Prostate gland (tissue), 2 donors: ENCODE measurements around the gene GRIK5. TPM values are rescaled to one million over a fixed set of nuclear protein-coding genes. Genes with fewer than 3 reads are reported as not detected.

Source experiments
- DNase-seq: peaks from one replicate; pipeline ENCODE4 v3.0.0-alpha.2; 2019; ENCODE audit warnings: low spot score
- H3K27ac ChIP-seq, 2 donors: fragments of 200-600 bp; sonication (generic); 2 replicates each; pipeline ENCODE4 v1.5.1; 2017 to 2019
- H3K27me3 ChIP-seq: fragments of 200-600 bp; sonication (generic); replicated peaks from 2 replicates; pipeline ENCODE4 v1.5.1; 2019; ENCODE audit not compliant: insufficient read depth
- H3K36me3 ChIP-seq, 2 donors: fragments of 200-600 bp; sonication (generic); 1 replicate in 1 of 2; 2 replicates in 1 of 2; pipeline versions ENCODE4 v1.5.1 to v1.8.1; 2017 to 2019
- H3K4me1 ChIP-seq: fragments of 200-600 bp; sonication (generic); replicated peaks from 2 replicates; pipeline ENCODE4 v1.5.1; 2019
- H3K4me3 ChIP-seq, 2 donors: fragments of 200-600 bp; sonication (generic); 2 replicates each; pipeline ENCODE4 v1.5.1; 2017 to 2019
- H3K9me3 ChIP-seq: fragments of 200-600 bp; sonication (generic); 2 replicates; pipeline ENCODE4 v1.5.1; 2017
- POLR2A ChIP-seq: fragments of 450-650 bp; IDR thresholded peaks from one replicate; pipeline ENCODE4 v1.6.1; 2016; ENCODE audit warnings: antibody characterized with exemption, mild to moderate bottlenecking
- POLR2AphosphoS5 ChIP-seq: sonication (generic); formaldehyde crosslinking; IDR thresholded peaks from one replicate; pipeline ENCODE4 v1.6.1; 2017; ENCODE audit warnings: antibody characterized with exemption
- WGBS: methylation state at CpG from one replicate; pipeline ENCODE4 v1.1.5; 2018; 5-methylcytosine and 5-hydroxymethylcytosine counted together
- intact Hi-C: fragments of 100-400 bp; cut with DNase I; formaldehyde crosslinking; loops from one replicate; pipeline ENCODE4 v1.14.2; 2022
- total RNA-seq, 2 donors: library from RNA; depleted of rRNA; stranded (reverse); fragments of >200 nt; gene quantifications; one replicate each; pipeline ENCODE4 v1.1.0, GENCODE V29; 2016
- TF ChIP-seq, protein P1 (sequence below), 4 experiments: fragments of 200-600 bp in 2 of 4; fragments of 450-650 bp in 2 of 4; sonication (generic) in 2 of 4; IDR thresholded peaks; 1 replicate in 3 of 4; 2 replicates in 1 of 4; pipeline ENCODE4 v1.5.1; 2016 to 2019; ENCODE audit warnings: antibody characterized with exemption in 4 of 4, mild to moderate bottlenecking in 2 of 4, moderate library complexity in 2 of 4

Gene GRIK5
- total RNA-seq, 2 donors from 2014 or later, result 1.3 to 25.2 TPM

DNA sequence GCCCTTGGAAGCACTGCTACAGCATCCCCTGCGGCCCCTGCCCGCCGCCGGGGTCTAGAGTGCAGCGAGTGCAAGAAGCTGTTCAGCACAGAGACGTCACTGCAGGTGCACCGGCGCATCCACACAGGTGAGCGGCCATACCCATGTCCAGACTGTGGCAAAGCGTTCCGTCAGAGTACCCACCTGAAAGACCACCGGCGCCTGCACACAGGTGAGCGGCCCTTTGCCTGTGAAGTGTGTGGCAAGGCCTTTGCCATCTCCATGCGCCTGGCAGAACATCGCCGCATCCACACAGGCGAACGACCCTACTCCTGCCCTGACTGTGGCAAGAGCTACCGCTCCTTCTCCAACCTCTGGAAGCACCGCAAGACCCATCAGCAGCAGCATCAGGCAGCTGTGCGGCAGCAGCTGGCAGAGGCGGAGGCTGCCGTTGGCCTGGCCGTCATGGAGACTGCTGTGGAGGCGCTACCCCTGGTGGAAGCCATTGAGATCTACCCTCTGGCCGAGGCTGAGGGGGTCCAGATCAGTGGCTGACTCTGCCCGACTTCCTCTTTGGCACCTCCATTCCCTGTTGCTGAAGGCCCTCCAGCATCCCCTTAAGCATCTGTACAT, 10.9 kb upstream of the GRIK5 start:
- intact Hi-C loops, result no loop called here
- H3K9me3 ChIP-seq, result no peaks in the 10 kb centered on the region
- H3K27ac ChIP-seq, result no peak overlapping the region
- no peak overlapping the region for H3K4me3 ChIP-seq
- DNase-seq, result no peak
- no peaks in the 10 kb centered on the region for H3K27me3 ChIP-seq
- TF ChIP-seq, protein P1, sequence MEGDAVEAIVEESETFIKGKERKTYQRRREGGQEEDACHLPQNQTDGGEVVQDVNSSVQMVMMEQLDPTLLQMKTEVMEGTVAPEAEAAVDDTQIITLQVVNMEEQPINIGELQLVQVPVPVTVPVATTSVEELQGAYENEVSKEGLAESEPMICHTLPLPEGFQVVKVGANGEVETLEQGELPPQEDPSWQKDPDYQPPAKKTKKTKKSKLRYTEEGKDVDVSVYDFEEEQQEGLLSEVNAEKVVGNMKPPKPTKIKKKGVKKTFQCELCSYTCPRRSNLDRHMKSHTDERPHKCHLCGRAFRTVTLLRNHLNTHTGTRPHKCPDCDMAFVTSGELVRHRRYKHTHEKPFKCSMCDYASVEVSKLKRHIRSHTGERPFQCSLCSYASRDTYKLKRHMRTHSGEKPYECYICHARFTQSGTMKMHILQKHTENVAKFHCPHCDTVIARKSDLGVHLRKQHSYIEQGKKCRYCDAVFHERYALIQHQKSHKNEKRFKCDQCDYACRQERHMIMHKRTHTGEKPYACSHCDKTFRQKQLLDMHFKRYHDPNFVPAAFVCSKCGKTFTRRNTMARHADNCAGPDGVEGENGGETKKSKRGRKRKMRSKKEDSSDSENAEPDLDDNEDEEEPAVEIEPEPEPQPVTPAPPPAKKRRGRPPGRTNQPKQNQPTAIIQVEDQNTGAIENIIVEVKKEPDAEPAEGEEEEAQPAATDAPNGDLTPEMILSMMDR (IDR thresholded peaks at IDR 0.05), result no peak
- no peak for TF ChIP-seq POLR2A
- TF ChIP-seq POLR2AphosphoS5, result no peak
- WGBS, result 84% methylated on average over 17 of the region's 28 CpGs
- H3K4me1 ChIP-seq, result peaks cover 5% of the 10 kb centered on the region
- H3K36me3 ChIP-seq, result peaks cover 6 to 18% of the 10 kb centered on the region in 2 donors

DNA sequence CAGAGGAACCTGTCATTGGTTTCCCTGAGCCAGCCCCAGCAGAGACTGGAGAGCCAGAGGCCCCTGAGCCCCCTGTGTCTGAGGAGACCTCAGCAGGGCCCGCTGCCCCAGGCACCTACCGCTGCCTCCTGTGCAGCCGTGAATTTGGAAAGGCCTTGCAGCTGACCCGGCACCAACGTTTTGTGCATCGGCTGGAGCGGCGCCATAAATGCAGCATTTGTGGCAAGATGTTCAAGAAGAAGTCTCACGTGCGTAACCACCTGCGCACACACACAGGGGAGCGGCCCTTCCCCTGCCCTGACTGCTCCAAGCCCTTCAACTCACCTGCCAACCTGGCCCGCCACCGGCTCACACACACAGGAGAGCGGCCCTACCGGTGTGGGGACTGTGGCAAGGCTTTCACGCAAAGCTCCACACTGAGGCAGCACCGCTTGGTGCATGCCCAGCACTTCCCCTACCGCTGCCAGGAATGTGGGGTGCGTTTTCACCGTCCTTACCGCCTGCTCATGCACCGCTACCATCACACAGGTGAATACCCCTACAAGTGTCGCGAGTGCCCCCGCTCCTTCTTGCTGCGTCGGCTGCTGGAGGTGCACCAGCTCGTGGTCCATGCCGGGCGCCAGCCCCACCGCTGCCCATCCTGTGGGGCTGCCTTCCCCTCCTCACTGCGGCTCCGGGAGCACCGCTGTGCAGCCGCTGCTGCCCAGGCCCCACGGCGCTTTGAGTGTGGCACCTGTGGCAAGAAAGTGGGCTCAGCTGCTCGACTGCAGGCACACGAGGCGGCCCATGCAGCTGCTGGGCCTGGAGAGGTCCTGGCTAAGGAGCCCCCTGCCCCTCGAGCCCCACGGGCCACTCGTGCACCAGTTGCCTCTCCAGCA, 10.1 kb upstream of the GRIK5 start:
- Histone ChIP-seq H3K27ac (no peak overlapping the region), H3K36me3 (peaks cover 6 to 18% of the 10 kb centered on the region in 2 donors), H3K27me3 (no peaks in the 10 kb centered on the region), H3K9me3 (no peaks in the 10 kb centered on the region), H3K4me1 (peaks cover 5% of the 10 kb centered on the region), H3K4me3 (no peak overlapping the region)
- intact Hi-C loops, result no loop called here
- DNase-seq, result no peak
- 90% methylated on average over 36 of the region's 44 CpGs for WGBS
- TF ChIP-seq POLR2AphosphoS5, result no peak
- TF ChIP-seq, protein P1 (IDR thresholded peaks at IDR 0.05), result no peak

DNA sequence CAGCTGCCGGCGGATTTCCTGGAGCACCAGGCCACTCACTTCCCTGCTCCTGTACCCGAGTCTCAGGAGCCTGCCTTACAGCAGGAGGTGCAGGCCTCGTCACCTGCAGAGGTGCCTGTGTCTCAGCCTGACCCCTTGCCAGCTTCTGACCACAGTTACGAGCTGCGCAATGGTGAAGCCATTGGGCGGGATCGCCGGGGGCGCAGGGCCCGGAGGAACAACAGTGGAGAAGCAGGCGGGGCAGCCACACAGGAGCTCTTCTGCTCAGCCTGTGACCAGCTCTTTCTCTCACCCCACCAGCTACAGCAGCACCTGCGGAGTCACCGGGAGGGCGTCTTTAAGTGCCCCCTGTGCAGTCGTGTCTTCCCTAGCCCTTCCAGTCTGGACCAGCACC, 9.3 kb upstream of the GRIK5 start:
- H3K27ac ChIP-seq, result no peak overlapping the region
- no peaks in the 10 kb centered on the region for H3K27me3 ChIP-seq
- intact Hi-C loops, result no loop called here
- 84% methylated on average over 16 of the region's 16 CpGs for WGBS
- H3K4me3 ChIP-seq, result no peak overlapping the region
- H3K36me3 ChIP-seq, result peaks cover 6 to 18% of the 10 kb centered on the region in 2 donors
- H3K9me3 ChIP-seq, result no peaks in the 10 kb centered on the region
- DNase-seq, result no peak
- TF ChIP-seq POLR2AphosphoS5, result no peak
- no peak for TF ChIP-seq POLR2A
- TF ChIP-seq, protein P1 (IDR thresholded peaks at IDR 0.05), result no peak
- H3K4me1 ChIP-seq, result peaks cover 5% of the 10 kb centered on the region

DNA sequence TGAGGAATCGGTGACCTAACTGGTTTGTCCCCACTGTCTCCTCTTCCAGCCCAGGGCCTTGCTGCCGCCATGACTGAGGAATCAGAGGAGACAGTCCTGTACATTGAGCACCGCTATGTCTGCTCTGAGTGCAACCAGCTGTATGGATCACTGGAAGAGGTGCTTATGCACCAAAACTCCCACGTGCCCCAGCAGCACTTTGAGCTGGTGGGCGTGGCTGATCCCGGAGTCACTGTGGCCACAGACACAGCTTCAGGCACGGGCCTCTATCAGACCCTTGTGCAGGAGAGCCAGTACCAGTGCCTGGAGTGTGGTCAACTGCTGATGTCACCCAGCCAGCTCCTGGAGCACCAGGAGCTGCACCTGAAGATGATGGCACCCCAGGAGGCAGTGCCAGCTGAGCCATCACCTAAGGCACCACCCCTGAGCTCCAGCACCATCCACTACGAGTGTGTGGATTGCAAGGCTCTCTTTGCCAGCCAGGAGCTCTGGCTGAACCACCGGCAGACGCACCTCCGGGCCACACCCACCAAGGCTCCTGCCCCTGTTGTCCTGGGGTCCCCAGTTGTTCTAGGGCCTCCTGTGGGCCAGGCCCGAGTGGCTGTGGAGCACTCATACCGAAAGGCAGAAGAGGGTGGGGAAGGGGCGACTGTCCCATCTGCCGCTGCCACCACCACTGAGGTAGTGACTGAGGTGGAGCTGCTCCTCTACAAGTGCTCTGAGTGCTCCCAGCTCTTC, 8.7 kb upstream of the GRIK5 start:
- DNase-seq, result no peak
- intact Hi-C loops, result no loop called here
- Histone ChIP-seq H3K27me3 (no peaks in the 10 kb centered on the region), H3K36me3 (peaks cover 6 to 18% of the 10 kb centered on the region in 2 donors), H3K4me3 (no peak overlapping the region), H3K4me1 (peaks cover 5% of the 10 kb centered on the region), H3K27ac (no peak overlapping the region), H3K9me3 (no peaks in the 10 kb centered on the region)
- no peak for TF ChIP-seq POLR2A
- 66% methylated on average over 15 of the region's 15 CpGs for WGBS

DNA sequence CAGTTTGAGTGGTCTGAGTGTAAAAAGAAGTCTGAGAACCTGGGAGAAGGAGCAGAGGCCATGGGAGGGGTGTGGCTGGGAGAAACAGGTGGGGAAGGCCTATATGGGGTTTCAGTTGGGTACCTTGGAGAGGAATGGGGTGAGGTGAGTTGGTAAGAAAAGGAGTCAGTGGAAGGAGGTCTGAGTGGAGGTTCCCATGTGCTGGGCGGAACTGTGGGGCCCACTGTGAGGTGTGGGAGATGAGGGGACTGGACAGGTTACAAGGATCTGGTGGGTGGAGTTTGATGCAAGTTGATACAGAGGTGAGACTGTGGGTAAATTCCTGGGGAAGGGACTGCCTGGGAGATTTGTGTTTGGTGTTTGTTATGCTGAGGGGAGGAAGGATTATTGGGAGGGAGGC, 8.1 kb upstream of the GRIK5 start:
- Histone ChIP-seq H3K4me3 (no peak overlapping the region), H3K4me1 (peaks cover 5% of the 10 kb centered on the region), H3K27ac (no peak overlapping the region), H3K27me3 (no peaks in the 10 kb centered on the region), H3K9me3 (no peaks in the 10 kb centered on the region), H3K36me3 (peaks cover 6 to 18% of the 10 kb centered on the region in 2 donors)
- intact Hi-C loops, result no loop called here
- TF ChIP-seq, protein P1 (IDR thresholded peaks at IDR 0.05), result no peak
- TF ChIP-seq POLR2AphosphoS5 (no peak), POLR2A (no peak)
- DNase-seq, result no peak
- WGBS, result 89% methylated on average over 1 of the region's 1 CpG
